ENCODE results near the gene SMIM24. TPM values are rescaled to one million over a fixed set of nuclear protein-coding genes. Genes with fewer than 3 reads are reported as not detected.
"Not testable (repeated sequence)": the region's sequence is repeated elsewhere in the genome, so short reads cannot be mapped to it uniquely, and the experiment has no call there.

Gene SMIM24
- total RNA-seq, 4 donors from 2014 or later, result not detected

DNA sequence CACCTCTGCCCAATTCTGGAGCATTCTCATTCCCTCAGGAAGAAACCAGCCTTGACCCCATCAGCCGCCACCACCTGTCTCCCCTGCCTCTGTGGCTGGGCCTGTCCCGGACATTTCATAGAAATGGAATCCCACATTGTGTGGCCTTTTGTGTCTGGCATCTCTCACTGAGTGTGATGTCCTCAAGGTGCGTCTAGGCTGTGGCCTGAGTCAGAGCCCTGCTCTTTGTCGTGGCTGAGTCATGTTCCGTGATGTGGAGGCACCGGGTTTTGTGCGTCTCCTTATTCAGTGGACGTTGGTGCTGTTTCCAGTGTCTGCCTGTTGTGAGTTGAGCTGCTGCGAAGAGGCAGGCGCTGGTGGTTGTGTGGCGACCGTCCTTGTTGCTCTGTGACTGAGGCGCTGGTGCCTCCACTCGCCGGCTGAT lies 29.3 kb upstream of the SMIM24 start:
- H3K27me3 ChIP-seq, result no peaks in the 10 kb centered on the region
- 63 to 79% methylated on average over 2 to 3 of the region's 15 CpGs for WGBS, 2 donors (ENCODE audit: low coverage in 1 of 2)
- peaks cover 0 to 81% (median 14%) of the 10 kb centered on the region in 3 donors for H3K4me1 ChIP-seq
- H3K9me3 ChIP-seq, result no peaks in the 10 kb centered on the region
- no peak for ATAC-seq
- peaks cover 0 to 38% of the 10 kb centered on the region in 2 donors for H3K36me3 ChIP-seq
- no peak for TF ChIP-seq EP300 (IDR thresholded peaks at IDR 0.05)
- TF ChIP-seq, protein P1, sequence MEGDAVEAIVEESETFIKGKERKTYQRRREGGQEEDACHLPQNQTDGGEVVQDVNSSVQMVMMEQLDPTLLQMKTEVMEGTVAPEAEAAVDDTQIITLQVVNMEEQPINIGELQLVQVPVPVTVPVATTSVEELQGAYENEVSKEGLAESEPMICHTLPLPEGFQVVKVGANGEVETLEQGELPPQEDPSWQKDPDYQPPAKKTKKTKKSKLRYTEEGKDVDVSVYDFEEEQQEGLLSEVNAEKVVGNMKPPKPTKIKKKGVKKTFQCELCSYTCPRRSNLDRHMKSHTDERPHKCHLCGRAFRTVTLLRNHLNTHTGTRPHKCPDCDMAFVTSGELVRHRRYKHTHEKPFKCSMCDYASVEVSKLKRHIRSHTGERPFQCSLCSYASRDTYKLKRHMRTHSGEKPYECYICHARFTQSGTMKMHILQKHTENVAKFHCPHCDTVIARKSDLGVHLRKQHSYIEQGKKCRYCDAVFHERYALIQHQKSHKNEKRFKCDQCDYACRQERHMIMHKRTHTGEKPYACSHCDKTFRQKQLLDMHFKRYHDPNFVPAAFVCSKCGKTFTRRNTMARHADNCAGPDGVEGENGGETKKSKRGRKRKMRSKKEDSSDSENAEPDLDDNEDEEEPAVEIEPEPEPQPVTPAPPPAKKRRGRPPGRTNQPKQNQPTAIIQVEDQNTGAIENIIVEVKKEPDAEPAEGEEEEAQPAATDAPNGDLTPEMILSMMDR (IDR thresholded peaks at IDR 0.05), result no peak
- no peak for TF ChIP-seq POLR2AphosphoS5 (IDR thresholded peaks at IDR 0.05)
- no peak for TF ChIP-seq POLR2A (IDR thresholded peaks at IDR 0.05)
- H3K4me3 ChIP-seq, result no peak overlapping the region
- H3K27ac ChIP-seq, result peak overlapping the region in 1 of 4 donors; percentile 14

DNA sequence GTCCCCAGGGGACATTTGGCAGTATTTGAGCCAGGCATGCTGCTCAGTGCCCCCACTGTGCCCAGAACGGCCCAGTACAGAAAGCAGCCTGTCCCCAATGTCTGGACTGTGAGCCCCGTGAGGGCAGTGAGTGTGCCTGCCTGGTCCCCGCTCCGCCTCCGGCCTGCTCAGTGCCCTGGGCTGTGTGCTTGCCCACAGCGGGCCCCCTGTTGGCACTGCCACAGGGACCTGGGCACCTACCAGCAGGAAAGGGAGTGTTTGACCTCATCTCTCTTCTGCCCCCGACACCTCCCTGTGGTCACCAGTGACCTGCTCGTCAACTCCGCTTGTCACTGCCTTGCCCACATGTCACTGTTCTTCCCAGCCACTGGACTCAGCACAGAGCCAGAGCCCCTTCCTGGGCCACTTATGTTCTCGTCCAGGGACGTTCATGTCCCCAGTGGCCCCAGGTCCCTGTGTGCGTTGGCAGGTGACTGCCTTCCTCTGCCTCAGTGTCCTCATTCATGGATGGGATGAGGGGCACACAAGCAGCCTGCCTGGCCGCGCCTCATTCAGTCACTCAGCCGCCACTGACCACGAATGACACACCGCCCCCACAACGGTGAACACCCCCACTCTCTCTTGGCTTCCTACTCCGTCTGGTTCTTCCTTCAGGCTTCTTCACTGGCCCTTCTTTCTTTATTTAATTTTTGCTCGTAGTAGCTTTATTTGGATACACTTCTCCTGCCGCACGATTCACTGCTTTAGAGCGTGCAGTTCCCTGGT lies 28.6 kb upstream of the SMIM24 start:
- peaks cover 0 to 76% (median 14%) of the 10 kb centered on the region in 3 donors for H3K4me1 ChIP-seq
- no peaks in the 10 kb centered on the region for H3K27me3 ChIP-seq
- no peaks in the 10 kb centered on the region for H3K9me3 ChIP-seq
- no peak for ATAC-seq
- peak overlapping the region in 1 of 4 donors; percentile 14 for H3K27ac ChIP-seq
- 70 to 79% methylated on average over 2 to 16 of the region's 23 CpGs for WGBS, 2 donors (ENCODE audit: low coverage in 1 of 2)
- no peak overlapping the region for H3K4me3 ChIP-seq
- TF ChIP-seq, protein P1 (IDR thresholded peaks at IDR 0.05), result no peak
- no peak for TF ChIP-seq EP300 (IDR thresholded peaks at IDR 0.05)
- H3K36me3 ChIP-seq, result peaks cover 0 to 35% of the 10 kb centered on the region in 2 donors

DNA sequence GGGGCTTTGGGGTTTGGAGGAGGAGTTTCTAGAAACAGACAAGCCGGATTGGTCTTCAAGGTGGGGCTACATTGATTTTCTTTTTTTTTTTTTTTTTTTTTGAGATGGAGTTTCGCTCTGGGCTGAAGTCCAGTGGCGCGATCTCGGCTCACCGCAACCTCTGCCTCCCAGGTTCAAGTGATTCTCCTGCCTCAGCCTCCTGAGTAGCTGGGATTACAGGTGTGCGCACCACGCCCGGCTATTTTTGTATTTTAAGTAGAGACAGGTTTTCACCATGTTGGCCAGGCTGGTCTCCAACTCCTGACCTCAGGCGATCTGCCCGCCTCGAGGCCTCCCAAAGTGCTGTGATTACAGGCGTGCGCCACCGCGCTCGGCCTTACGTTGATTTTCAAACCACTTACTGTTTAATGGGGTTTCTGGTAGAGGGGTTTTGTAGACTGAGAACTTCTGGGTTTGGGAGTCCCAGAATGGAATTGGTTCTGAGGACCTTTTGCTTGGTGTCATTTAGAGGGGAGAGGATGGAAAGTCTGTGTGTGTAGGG lies 27.9 kb upstream of the SMIM24 start:
- 92% methylated on average over 11 to 17 of the region's 18 CpGs for WGBS, 2 donors (ENCODE audit: low coverage in 1 of 2)
- peaks cover 0 to 34% of the 10 kb centered on the region in 2 donors for H3K36me3 ChIP-seq
- ATAC-seq, H3K27me3 ChIP-seq, H3K4me3 ChIP-seq, H3K9me3 ChIP-seq: not testable (repeated sequence)
- peaks cover 0 to 68% (median 14%) of the 10 kb centered on the region in 3 donors for H3K4me1 ChIP-seq
- peak overlapping the region in 1 of 4 donors; percentile 94 for H3K27ac ChIP-seq

DNA sequence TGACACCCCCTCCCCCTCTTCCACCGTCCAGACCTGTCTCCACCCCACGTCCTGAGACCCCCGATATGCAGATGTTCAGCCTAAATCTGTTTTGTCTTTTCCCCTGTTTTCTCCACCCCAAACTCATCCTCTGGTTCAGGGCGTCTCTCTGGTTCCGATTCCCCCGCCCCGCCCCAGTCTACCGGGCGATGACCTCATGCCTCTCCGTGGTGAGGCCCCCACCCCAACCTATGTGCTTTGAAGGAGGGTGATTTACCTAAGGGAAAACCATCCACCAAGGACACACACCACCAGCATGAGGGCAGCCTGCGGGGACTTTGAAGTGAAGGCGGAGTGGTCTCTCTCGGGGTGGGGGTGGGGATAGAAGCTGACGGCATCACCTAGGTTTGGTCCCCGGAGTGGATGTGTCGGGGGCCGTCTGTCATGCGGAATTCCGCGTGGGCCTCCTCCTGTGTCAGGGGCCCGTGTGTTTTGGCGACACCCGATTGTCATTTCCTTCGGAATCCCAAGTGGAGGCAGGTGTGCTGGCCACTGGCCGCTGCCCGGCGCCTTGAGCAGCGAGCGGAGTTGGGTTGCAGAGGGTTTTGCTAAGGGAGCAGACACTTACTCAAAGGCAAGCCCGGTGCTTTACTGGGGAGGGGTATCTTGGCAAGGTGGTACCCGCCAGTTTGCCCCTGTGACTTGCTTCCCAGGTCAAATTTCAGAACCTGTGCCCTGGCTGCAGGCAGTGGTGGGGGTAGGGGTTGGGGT lies 27.2 kb upstream of the SMIM24 start:
- peaks cover 0 to 34% of the 10 kb centered on the region in 2 donors for H3K36me3 ChIP-seq
- H3K27me3 ChIP-seq, result no peaks in the 10 kb centered on the region
- 20 to 23% methylated on average over 4 to 5 of the region's 31 CpGs for WGBS, 2 donors (ENCODE audit: low coverage in 1 of 2)
- peak overlapping the region in 3 of 4 donors; percentile 84 to 94 (median 85) for H3K27ac ChIP-seq
- TF ChIP-seq EP300 (IDR thresholded peaks at IDR 0.05), result no peak
- TF ChIP-seq, protein P1 (IDR thresholded peaks at IDR 0.05), result no peak
- no peak for TF ChIP-seq POLR2AphosphoS5 (IDR thresholded peaks at IDR 0.05)
- TF ChIP-seq POLR2A (IDR thresholded peaks at IDR 0.05), result no peak
- no peak for ATAC-seq
- H3K4me1 ChIP-seq, result peaks cover 0 to 62% (median 14%) of the 10 kb centered on the region in 3 donors
- H3K4me3 ChIP-seq, result peak overlapping the region; percentile 65 to 94
- H3K9me3 ChIP-seq, result no peaks in the 10 kb centered on the region
